Activated T-cell treated with anti-CD3 and anti-CD28 coated beads for 24 hours (primary cell): Measurements from ENCODE around the gene RYR2.

ENCODE experiments used
- DNase-seq: peaks from one replicate; pipeline ENCODE4 v3.0.0-alpha.2; 2020; ENCODE audit warnings: low read depth

The RYR2 gene

GRCh38 chr1:237457573-237457972, 415.6 kb downstream of the RYR2 start:
- DNase-seq: no peak

- DNase-seq: no peak
These were observed 425.3 kb downstream of the RYR2 start for GRCh38 chr1:237467320-237467719.

GRCh38 chr1:237470712-237471338, 428.8 kb downstream of the RYR2 start:
- DNase-seq: no peak

GRCh38 chr1:237471377-237471776, 429.4 kb downstream of the RYR2 start:
- no peak for DNase-seq

- DNase-seq: no peak
These were observed 430.0 kb downstream of the RYR2 start for GRCh38 chr1:237471956-237472355.

- DNase-seq: no peak
These were observed 431.9 kb downstream of the RYR2 start for GRCh38 chr1:237473854-237474253.

GRCh38 chr1:237478082-237478481, 436.1 kb downstream of the RYR2 start:
- DNase-seq: no peak

- no peak for DNase-seq
These were observed 436.9 kb downstream of the RYR2 start for GRCh38 chr1:237478842-237479241.

GRCh38 chr1:237482777-237483176, 440.8 kb downstream of the RYR2 start:
- DNase-seq: no peak

- DNase-seq: no peak
These were observed 450.4 kb downstream of the RYR2 start for GRCh38 chr1:237492359-237492758.

GRCh38 chr1:237500566-237500965, 458.6 kb downstream of the RYR2 start:
- DNase-seq: no peak

GRCh38 chr1:237503292-237503691, 461.3 kb downstream of the RYR2 start:
- no peak for DNase-seq

- no peak for DNase-seq
These were observed 465.0 kb downstream of the RYR2 start for GRCh38 chr1:237507005-237507404.

GRCh38 chr1:237509748-237510147, 467.8 kb downstream of the RYR2 start:
- DNase-seq: no peak

GRCh38 chr1:237525102-237525501, 483.1 kb downstream of the RYR2 start:
- DNase-seq: no peak

GRCh38 chr1:237527761-237528160, 485.8 kb downstream of the RYR2 start:
- DNase-seq: no peak

- no peak for DNase-seq
These were observed 486.6 kb downstream of the RYR2 start for GRCh38 chr1:237528545-237528944.

- DNase-seq: no peak
These were observed 497.1 kb downstream of the RYR2 start for GRCh38 chr1:237539055-237539454.

- DNase-seq: no peak
These were observed 500.8 kb downstream of the RYR2 start for GRCh38 chr1:237542525-237543418.

- no peak for DNase-seq
These were observed 511.1 kb downstream of the RYR2 start for GRCh38 chr1:237553078-237553477.

- DNase-seq: no peak
These were observed 514.9 kb downstream of the RYR2 start for GRCh38 chr1:237556911-237557310.

GRCh38 chr1:237562242-237562823, 520.3 kb downstream of the RYR2 start:
- no peak for DNase-seq

GRCh38 chr1:237565236-237565635, 523.3 kb downstream of the RYR2 start:
- DNase-seq: no peak
